Mononuclear cell (primary cell): ENCODE results near the gene HOXC13. TPM values are rescaled to one million over a fixed set of nuclear protein-coding genes. Genes with fewer than 3 reads are reported as not detected.

Experiments
- H3K27me3 ChIP-seq: 2 replicates; pipeline ENCODE4 v1.6.0; 2011; ENCODE audit warnings: low read length, control low read depth; ENCODE audit not compliant: insufficient read depth
- H3K4me1 ChIP-seq: 2 replicates; pipeline ENCODE4 v1.5.1; 2011; ENCODE audit warnings: mild to moderate bottlenecking, low read length, control low read depth; ENCODE audit not compliant: insufficient read depth
- H3K4me3 ChIP-seq: 2 replicates; pipeline ENCODE4 v1.5.1; 2011; ENCODE audit warnings: mild to moderate bottlenecking, low read length, moderate library complexity
- H3K9me3 ChIP-seq: 2 replicates; pipeline ENCODE4 v1.5.1; 2011; ENCODE audit warnings: low read depth, mild to moderate bottlenecking, control low read depth, low read length
- total RNA-seq: library from RNA; depleted of rRNA; stranded (reverse); fragments of >200 nt; gene quantifications from one replicate; pipeline ENCODE4 v1.2.3, GENCODE V29; 2012

HOXC13 gene
- total RNA-seq, 1 donor, result not detected

DNA sequence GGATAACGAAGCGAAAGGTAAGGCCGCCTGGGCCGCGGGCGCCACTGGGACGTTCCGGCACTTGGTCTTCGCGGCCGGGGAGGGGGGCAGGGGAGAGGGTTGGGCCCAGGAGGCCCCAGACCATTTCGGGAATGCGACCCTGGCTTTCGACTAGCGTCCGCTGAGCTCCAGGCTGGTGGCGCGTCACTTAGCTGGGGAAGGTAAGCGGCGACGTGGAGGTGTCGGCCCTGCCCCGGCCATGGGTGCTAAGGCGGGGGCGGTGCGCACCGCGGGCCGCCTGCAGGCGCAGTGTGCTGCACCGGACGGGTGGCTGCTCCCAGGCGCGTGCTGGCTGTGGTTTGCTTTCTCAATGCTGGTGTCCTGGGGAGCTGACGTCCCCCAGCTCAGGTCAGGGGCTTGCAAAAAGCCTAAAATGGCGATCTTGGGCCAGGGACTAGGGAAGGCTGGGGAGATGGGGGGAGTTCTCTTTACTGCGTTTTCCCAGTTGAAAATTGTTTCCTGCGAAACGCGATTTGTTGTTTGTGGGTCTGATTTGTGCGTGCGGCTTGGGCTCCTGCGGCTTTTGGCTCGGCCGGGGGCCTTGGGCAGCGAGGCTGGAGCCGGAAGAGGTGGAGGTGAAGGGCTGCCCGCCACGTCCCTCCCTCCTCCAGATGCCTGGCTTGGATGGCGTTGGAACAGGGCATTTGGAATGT, 47.5 kb downstream of the HOXC13 start:
- Histone ChIP-seq H3K27me3 (peaks cover 96% of the 10 kb centered on the region), H3K9me3 (no peaks in the 10 kb centered on the region), H3K4me1 (peaks cover 34% of the 10 kb centered on the region), H3K4me3 (no peak overlapping the region)

DNA sequence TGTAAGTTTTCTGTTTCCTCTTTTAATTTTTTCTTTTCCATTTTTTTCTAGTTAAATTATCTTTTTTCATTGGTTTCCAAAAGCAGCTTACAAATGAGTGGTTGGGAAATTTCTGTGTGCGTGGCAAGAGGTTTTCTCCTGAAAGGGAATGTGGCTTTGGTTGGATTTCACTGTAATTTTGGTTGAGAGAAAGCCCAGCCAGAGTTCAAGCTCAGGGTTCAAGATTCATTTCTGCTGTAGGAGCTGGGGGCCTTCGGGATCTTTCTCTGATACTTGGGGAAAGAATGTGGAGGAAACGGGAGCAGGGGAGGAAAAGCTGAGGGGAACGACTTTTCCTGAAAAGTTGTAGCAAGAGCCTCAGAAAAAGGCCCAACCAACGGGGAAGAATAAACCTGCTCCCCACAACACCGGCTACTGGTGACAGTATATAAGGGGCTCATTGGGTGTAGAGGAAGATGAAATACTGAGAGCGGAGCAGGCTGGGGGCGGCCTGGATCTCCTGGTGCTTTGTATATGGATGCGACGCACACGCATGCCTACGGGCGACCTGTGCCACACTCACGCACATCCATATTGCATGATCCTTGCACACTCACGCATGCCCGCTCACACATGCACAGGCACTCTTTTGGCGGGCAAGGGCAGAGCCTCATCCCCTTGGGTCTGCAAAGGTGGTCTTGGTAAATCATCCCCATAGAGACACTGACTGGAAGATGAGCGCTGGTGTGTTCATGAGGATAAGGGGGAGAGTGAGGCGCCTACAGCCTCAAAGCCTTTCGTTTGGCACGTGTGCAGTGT, 48.3 kb downstream of the HOXC13 start:
- H3K9me3 ChIP-seq, result no peaks in the 10 kb centered on the region

DNA sequence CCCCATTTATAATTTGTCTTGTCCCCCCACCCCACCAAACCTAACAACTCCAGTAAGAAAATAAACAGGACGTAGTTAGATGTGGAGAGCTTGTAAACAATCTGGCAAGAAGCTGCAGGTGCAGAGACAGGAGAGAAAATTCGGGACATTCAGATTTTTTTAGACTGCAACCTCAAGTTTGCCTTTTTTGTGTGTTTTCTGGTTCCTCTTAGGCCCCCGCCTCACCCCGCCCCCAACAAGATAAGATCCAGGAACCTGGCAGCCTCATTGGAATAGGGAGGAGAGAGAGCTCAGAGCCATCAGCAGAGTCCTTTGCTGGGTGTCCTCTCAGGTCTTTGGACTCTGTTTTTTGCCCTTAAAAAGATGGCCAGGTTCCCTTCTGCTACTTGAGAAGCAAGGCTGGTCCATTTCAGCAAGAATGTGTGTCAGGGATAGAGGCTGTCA, 49.2 kb downstream of the HOXC13 start:
- H3K9me3 ChIP-seq, result no peaks in the 10 kb centered on the region
- H3K27me3 ChIP-seq, result peaks cover 96% of the 10 kb centered on the region
- peaks cover 34% of the 10 kb centered on the region for H3K4me1 ChIP-seq
- no peak overlapping the region for H3K4me3 ChIP-seq

More for the DNA sequence above, 48.3 kb downstream of the HOXC13 start:
- Histone ChIP-seq H3K27me3 (peaks cover 96% of the 10 kb centered on the region), H3K4me3 (no peak overlapping the region), H3K4me1 (peaks cover 34% of the 10 kb centered on the region)

DNA sequence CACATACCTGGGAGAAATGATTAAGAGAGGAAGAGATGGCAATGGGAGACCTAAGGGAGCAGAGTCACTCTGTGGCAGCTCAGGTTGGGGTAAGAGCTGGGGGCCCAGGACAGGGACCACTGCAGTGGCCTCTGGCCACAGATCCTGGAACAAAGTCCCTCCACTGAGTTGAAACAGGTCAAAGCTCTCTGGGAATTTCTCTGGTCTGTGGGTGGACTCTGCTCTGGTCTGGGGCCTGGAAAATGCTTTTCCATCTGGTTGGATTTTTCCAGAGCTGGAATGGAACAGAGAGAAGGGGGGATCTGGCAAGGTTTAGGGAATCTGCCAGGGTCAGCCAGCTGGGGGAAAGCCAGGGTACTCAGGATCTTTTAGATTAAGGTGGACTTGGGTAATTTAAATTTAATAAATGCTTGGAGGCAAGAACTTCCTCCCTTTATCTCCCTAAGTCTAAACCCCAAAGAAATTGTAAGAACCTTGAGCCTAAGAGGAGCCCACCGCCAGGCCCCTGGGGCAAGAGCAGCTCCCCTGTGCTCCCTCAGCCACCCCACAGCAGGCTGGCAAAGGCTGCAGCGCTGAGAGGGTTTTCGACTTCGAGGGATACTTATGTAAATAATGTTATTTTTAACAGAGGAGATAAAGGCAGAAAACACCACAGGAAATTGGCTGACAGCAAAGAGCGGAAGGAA, 50.1 kb downstream of the HOXC13 start:
- Histone ChIP-seq H3K9me3 (no peaks in the 10 kb centered on the region), H3K4me3 (no peak overlapping the region), H3K4me1 (peaks cover 33% of the 10 kb centered on the region), H3K27me3 (peaks cover 96% of the 10 kb centered on the region)

DNA sequence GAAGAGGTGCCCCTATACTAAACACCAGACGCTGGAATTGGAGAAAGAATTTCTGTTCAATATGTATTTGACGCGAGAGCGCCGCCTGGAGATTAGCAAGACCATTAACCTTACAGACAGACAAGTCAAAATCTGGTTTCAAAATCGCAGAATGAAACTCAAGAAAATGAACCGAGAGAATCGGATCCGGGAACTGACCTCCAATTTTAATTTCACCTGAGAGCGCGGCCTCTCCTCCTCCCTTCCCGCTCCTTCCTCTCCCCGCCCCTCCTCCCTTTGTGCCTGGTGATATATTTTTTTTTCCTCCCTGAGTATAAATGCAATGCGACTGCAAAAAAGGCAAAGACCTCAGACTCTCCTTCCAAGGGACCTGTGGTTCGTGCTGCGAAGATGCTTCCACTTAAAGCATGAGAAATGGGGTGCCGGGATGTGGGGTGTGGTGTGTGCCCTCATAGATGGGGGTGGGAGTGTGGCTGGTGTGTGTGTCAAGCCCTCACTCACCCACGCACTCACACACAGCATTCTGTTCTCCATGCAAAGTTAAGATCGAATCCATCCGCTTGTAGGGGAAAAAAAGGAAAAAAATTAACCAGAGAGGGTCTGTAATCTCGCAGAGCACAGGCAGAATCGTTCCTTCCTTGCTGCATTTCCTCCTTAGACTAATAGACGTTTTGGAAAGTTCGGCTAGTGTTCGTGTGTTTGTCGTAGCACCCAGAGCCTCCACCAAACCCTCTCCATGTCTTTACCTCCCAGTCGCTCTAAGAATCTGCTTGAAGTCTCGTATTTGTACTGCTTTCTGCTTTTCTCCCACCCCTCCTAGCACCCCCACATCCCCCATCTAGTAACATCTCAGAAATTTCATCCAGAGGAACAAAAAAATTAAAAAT, 50.8 kb downstream of the HOXC13 start:
- H3K4me3 ChIP-seq, result no peak overlapping the region
- H3K9me3 ChIP-seq, result no peaks in the 10 kb centered on the region
- H3K4me1 ChIP-seq, result peaks cover 30% of the 10 kb centered on the region
- peaks cover 97% of the 10 kb centered on the region for H3K27me3 ChIP-seq

DNA sequence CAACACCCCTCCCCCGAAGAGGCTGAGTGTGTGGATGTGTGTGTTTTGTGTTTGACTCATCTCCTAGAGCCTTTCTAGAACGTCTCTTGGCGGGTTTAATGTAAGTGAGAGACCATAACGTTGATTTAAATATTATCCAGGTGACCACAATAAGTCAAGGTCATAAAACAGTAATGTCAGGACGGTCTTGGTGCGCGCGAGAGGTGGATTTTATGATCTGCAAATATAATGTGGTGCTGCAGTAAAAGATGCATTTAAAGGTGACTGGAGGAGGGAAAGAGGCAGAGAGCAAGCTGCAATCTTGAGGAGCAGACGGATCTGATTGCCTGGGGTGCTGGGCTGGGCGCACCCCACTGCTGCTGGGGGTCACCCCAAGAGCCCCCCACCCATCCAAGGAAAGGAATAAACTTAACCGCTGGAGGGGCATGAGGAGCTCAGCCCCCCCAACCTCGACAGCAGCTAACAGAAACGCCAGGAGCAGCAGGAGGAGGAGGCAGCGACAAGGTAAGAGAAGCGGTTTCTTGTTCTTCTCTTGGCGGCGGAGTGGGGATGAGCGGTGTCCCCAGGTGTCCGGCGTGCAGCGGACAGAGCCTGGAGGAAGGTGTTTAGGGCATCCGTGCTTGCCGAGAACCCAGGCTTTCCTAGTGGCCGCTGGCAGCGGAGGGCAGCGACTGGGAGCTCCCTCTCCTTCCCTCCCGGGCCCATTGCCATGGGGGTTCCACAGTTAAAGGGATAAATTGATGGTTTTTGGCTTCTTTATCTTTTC, 51.9 kb downstream of the HOXC13 start:
- Histone ChIP-seq H3K9me3 (no peaks in the 10 kb centered on the region), H3K4me3 (no peak overlapping the region), H3K4me1 (peaks cover 35% of the 10 kb centered on the region), H3K27me3 (peaks cover 100% of the 10 kb centered on the region)

DNA sequence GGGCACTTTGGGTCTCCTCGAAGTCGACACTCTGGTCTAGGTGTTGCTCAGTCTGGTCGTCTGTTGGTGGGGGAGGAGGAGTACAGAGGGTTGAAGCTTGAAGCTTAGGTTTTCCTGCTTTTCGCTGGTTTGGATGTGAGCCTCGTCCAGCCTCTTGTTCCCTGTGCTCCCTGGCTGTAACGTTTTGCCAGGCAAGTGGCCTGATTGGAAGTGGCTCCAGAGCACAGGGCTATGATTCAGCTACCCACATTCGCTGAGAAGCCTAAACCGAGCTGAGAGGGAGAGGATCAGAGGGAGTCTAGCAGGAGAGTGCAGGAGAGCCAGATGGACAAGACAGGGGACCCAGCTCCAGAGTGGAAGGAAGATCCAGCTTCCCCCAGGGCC, 52.4 kb downstream of the HOXC13 start:
- H3K27me3 ChIP-seq, result peaks cover 99% of the 10 kb centered on the region
- no peaks in the 10 kb centered on the region for H3K9me3 ChIP-seq
- peaks cover 32% of the 10 kb centered on the region for H3K4me1 ChIP-seq
- H3K4me3 ChIP-seq, result no peak overlapping the region

DNA sequence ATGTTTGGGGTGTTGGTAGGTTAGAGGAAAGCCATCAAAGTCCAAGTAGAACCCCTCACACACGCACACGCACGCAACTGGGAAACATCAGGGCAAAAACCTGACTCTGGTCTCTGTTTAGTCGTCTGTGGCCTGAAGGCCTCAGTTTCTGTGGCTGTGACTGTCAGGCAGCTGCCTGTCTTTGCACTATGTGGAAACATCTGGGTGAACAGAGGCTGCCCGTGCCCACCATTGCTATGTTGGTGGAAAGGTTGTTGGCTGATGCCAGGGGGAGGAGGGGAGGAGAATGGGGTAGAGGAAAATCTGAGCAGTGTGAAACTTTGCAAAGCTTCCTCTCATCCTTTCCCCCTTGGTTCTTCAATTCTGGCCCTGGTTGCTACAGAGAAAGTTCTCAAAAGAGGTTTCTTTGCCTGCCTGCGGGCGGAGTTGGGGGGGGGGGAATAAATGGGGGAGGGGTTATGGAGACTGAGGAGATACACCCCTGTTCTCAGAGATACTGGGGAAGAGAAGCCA, 53.8 kb downstream of the HOXC13 start:
- H3K4me3 ChIP-seq, result no peak overlapping the region
- H3K4me1 ChIP-seq, result peaks cover 32% of the 10 kb centered on the region
- H3K9me3 ChIP-seq, result no peaks in the 10 kb centered on the region
- peaks cover 99% of the 10 kb centered on the region for H3K27me3 ChIP-seq

DNA sequence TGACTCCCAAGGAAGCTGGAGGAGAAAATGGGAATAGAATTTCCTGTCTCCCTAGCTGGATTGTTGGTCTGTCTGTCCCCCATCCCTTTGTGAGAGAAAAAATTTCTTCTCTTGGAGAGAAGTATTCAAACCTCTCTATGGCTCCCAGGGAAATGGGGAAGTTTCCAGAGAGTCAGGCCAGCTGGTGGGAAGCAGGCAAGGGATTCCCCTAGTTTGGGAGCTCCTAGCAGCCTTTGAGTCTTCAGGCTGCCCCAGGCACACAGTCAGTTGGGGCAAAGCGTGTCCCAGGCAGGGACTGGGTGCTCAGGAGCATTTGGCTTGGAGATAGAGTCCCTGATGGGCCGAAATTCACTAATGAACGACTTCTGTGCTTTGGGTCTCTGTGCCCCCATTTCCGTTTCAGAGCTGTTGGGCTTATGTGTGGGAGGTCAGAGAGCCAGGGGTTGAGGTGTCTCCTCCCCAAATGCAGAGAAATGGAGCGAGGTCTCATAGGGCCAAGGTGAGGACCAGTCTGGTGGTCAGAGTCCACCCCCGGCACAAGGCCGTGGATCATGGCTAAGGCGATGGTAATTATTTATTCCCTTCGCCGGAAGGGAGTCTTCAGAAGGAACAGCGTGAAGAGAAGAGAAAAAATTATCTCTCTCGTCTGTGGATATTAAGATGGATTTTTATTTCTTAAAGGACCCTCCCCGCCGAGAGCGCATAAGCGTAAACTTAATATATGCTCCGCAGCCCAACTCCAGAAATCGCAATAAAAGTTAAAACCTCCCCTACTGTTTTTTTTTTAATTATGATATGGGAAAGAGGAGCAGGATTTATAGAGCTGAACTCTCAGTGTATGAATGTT, 54.8 kb downstream of the HOXC13 start:
- no peaks in the 10 kb centered on the region for H3K9me3 ChIP-seq
- H3K27me3 ChIP-seq, result peaks cover 99% of the 10 kb centered on the region
- peaks cover 32% of the 10 kb centered on the region for H3K4me1 ChIP-seq

DNA sequence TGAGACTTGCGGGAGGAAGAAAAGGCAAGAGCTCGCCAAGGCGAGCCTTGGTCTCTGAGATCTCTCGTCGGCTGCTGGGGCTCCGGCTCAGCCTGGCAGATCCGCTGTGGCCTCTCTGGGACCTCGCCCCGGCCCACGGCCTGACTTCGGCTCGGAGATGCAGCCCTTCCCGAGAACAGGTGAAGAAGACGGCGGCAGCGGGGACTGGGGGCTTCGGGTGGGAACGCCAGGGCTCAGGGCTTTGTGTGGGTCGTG, 55.3 kb downstream of the HOXC13 start:
- Histone ChIP-seq H3K27me3 (peaks cover 99% of the 10 kb centered on the region), H3K4me3 (no peak overlapping the region), H3K9me3 (no peaks in the 10 kb centered on the region), H3K4me1 (peaks cover 29% of the 10 kb centered on the region)

More for the DNA sequence above, 54.8 kb downstream of the HOXC13 start:
- H3K4me3 ChIP-seq, result no peak overlapping the region

DNA sequence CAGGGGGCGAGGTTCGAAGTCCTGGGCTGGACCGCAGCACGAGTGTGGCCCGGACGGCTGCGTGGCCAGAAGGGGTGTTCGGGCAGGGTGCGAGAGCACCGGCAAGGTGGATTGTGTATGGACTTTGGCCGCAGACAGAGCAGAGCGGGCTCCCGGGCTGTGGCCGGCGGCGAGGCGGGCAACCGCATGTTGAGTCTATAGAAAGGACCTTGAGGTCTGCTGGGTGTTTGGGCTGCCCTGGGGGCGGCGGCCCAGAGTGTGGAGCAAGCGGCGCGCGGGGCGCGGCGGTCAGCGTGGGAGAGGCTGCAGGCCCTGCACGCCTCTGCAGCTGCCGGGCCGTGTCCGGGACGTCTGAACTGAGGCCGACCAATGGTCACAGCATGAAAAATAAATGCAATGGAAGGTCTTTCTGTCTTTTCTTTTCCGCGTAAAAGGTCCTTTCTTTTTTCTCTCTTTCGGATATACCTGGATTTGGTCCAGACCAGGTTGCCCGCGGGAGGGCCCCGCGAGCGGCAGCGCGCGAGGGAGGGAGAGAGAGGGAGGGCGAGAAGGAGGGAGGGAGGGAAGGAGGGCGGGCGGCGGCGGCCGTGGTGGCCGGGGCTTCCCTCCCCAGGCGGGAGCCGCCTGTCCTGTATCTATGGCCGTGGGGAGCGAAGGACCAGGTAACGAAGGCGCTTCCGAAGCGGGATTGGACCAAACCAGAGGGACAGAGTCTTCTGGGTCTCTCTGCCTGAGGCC, 55.8 kb downstream of the HOXC13 start:
- H3K9me3 ChIP-seq, result no peaks in the 10 kb centered on the region
- peaks cover 24% of the 10 kb centered on the region for H3K4me1 ChIP-seq
- H3K4me3 ChIP-seq, result no peak overlapping the region
- H3K27me3 ChIP-seq, result peaks cover 98% of the 10 kb centered on the region

DNA sequence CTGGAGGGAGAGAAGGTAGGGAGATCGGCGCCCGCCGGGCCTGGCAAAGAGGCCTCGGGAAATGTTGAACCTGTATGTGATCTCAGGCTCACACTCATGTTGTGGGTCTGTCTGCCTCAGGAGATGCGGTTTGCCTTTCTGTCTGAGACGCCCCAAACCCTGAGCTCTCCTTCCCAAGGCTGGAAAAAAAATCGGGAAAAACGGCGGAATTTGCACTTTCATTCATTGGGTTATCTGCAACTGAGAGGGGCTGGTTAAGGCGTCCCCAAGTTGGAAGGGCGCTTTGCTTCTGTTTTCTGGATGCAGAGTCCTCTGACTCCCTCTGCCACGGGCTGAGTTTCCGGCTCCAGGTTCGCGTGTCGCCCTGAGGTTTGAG, 56.4 kb downstream of the HOXC13 start:
- no peak overlapping the region for H3K4me3 ChIP-seq
- H3K9me3 ChIP-seq, result no peaks in the 10 kb centered on the region
- H3K27me3 ChIP-seq, result peaks cover 98% of the 10 kb centered on the region
- H3K4me1 ChIP-seq, result peaks cover 21% of the 10 kb centered on the region
